A172 (cell line): Measurements from ENCODE around the gene MAP3K20. TPM values are rescaled to one million over a fixed set of nuclear protein-coding genes. Genes with fewer than 3 reads are reported as not detected.
"Not testable (repeated sequence)": the region's sequence is repeated elsewhere in the genome, so short reads cannot be mapped to it uniquely, and the experiment has no call there.

Experiments
- DNase-seq: peaks from one replicate; pipeline ENCODE4 v3.0.0-alpha.2; 2015; ENCODE audit warnings: low spot score
- total RNA-seq: library from RNA; depleted of rRNA; stranded (reverse); fragments of >200 nt; shearing (Covaris generic); gene quantifications from 2 replicates; pipeline ENCODE4 v1.2.3, GENCODE V29; 2014

Gene MAP3K20
- total RNA-seq, 1 experiment from 2014 or later, result 51.4 TPM

GRCh38 chr2:173199294-173199693, 123.6 kb downstream of the MAP3K20 start:
- DNase-seq, result no peak

- no peak for DNase-seq
Measured at GRCh38 chr2:173202570-173202969, 126.9 kb downstream of the MAP3K20 start.

GRCh38 chr2:173204316-173204715, 128.7 kb downstream of the MAP3K20 start:
- DNase-seq, result no peak

GRCh38 chr2:173205375-173205774, 129.7 kb downstream of the MAP3K20 start:
- no peak for DNase-seq

- DNase-seq, result not testable (repeated sequence)
Measured at GRCh38 chr2:173207124-173207523, 131.5 kb downstream of the MAP3K20 start.

- DNase-seq, result peak; percentile 92
Measured at GRCh38 chr2:173210270-173211196, 134.9 kb downstream of the MAP3K20 start.

GRCh38 chr2:173213181-173213580, 137.5 kb downstream of the MAP3K20 start:
- no peak for DNase-seq

GRCh38 chr2:173214213-173214612, 138.6 kb downstream of the MAP3K20 start:
- no peak for DNase-seq

GRCh38 chr2:173215316-173215715, 139.7 kb downstream of the MAP3K20 start:
- DNase-seq, result no peak

GRCh38 chr2:173216051-173216450, 140.4 kb downstream of the MAP3K20 start:
- no peak for DNase-seq

- no peak for DNase-seq
Measured at GRCh38 chr2:173216668-173217067, 141.0 kb downstream of the MAP3K20 start.

GRCh38 chr2:173217116-173217840, 141.6 kb downstream of the MAP3K20 start:
- DNase-seq, result no peak

GRCh38 chr2:173218326-173219056, 142.8 kb downstream of the MAP3K20 start:
- no peak for DNase-seq

- DNase-seq, result no peak
Measured at GRCh38 chr2:173221132-173221695, 145.6 kb downstream of the MAP3K20 start.

GRCh38 chr2:173221937-173222594, 146.4 kb downstream of the MAP3K20 start:
- DNase-seq, result no peak

GRCh38 chr2:173223871-173224270, 148.2 kb downstream of the MAP3K20 start:
- DNase-seq, result no peak

GRCh38 chr2:173226899-173227698, 151.5 kb downstream of the MAP3K20 start:
- DNase-seq, result no peak

- DNase-seq, result no peak
Measured at GRCh38 chr2:173229086-173229485, 153.4 kb downstream of the MAP3K20 start.

GRCh38 chr2:173230181-173230580, 154.5 kb downstream of the MAP3K20 start:
- DNase-seq, result no peak

- DNase-seq, result no peak
Measured at GRCh38 chr2:173231042-173231441, 155.4 kb downstream of the MAP3K20 start.
